Measurements from ENCODE around the gene GTF3A. TPM values are rescaled to one million over a fixed set of nuclear protein-coding genes. Genes with fewer than 3 reads are reported as not detected.

The GTF3A gene
- total RNA-seq, result 118 and 140 TPM in 2 replicates

DNA sequence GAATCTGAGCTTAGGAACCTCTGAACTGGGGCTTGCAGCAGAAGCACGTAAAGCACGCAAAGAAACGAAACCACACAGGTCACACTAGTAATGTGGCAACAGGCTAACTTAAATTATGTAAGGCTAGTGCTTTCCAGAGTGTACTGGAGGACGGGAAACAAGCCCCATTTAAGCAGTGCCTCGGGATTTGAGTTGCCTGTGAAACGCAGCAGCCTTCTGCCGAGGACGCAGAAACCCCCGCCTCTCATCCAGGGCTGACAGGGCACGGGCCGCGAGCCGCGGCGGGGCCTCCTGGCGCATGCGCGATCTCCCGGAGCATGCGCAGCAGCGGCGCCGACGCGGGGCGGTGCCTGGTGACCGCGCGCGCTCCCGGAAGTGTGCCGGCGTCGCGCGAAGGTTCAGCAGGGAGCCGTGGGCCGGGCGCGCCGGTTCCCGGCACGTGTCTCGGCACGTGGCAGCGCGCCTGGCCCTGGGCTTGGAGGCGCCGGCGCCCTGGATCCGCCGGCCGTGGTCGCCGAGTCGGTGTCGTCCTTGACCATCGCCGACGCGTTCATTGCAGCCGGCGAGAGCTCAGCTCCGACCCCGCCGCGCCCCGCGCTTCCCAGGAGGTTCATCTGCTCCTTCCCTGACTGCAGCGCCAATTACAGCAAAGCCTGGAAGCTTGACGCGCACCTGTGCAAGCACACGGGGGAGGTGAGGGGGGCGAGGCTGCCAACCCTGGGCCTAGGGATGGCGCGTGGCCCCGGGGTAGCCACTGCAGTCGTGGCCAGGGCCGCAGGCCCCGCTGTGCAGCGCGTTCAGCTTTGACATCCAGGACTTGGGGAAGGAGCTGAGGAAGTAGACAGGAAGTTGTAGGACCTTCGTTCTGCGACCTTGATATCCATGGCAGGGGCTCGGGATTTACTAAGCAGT lies at the start of gene GTF3A:
GTF3A (plus strand) TSS at position 374 of the 912 bp plus-strand sequence.

DNA sequence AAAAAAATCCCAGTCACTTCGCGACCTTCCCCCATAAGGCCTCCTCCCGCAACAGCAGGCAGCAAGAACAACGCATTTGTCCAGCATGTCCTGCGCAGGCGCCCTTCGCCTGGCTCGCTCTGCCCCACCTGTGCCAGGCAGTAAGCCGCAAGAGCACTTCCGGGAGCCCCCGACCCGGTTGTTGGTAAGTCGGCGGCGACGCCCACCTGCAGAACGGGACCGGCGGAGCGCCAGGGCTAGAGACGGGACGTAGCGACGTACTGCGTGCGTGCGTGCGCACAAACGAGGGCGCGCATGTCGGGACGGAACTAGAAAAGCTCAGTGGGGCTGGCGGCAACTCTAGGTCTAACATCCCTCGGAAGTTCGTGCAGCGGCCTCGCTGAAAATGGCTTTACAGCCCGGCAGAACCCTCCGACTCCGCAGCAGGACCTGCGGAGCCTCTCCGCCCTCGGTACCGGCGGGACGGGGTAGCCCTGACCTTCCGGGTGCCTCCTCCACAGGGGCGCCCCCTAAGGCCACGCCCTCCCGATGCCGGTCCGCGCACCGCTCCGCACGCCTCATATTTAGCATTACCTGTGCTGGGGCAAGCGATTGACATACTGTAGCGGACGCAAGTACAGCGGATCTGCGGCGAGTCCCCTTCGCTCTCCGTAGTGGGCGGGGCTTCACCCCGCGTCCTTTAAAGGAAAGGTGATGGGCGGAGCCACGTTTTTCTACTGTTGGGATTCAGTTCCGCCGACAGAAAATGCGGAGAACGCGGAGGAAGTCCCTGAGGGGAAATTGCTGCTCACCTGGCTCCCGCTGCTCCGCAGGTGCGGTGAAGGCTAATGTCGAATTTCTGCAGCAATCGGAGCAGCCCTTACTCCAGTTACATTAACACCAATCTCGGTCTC lies 25.8 kb downstream of the GTF3A start, which contains the start of gene MTIF3:
MTIF3 (minus strand) TSS at position 629 of the 893 bp plus-strand sequence. CDS start 10,116 bp downstream, outside the sequence.

Other genes starting within 250 kb of the GTF3A start
- 561 and 710 TPM in 2 replicates for gene RPL21, start 173.1 kb upstream of the GTF3A start, total RNA-seq
- gene RASL11A, start 153.8 kb upstream of the GTF3A start, total RNA-seq, result 12.9 and 18.8 TPM in 2 replicates
- 57.7 and 64.5 TPM in 2 replicates for gene MTIF3, start 25.9 kb downstream of the GTF3A start, total RNA-seq
- 5.4 and 8.4 TPM in 2 replicates for gene LNX2, start 195.9 kb downstream of the GTF3A start, total RNA-seq
- 56.9 and 57.2 TPM in 2 replicates for gene POLR1D, start 197.3 kb downstream of the GTF3A start, total RNA-seq